GM19240 (cell line): Measurements from ENCODE around the gene CDY1.
"Not testable (repeated sequence)": the region's sequence is repeated elsewhere in the genome, so short reads cannot be mapped to it uniquely, and the experiment has no call there.

ENCODE experiments used
- DNase-seq: peaks from one replicate; pipeline ENCODE4 v3.0.0; 2011; ENCODE audit warnings: low spot score; ENCODE audit not compliant: insufficient read length

Gene CDY1, protein sequence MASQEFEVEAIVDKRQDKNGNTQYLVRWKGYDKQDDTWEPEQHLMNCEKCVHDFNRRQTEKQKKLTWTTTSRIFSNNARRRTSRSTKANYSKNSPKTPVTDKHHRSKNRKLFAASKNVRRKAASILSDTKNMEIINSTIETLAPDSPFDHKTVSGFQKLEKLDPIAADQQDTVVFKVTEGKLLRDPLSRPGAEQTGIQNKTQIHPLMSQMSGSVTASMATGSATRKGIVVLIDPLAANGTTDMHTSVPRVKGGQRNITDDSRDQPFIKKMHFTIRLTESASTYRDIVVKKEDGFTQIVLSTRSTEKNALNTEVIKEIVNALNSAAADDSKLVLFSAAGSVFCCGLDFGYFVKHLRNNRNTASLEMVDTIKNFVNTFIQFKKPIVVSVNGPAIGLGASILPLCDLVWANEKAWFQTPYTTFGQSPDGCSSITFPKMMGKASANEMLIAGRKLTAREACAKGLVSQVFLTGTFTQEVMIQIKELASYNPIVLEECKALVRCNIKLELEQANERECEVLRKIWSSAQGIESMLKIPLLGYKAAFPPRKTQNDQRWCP

GRCh38 chrY:25621817-25622216 is at the start of gene CDY1:
TSS of gene CDY1 (plus strand) at chrY:25622117. CDS start at chrY:25622443, 326 bp downstream.
- not testable (repeated sequence) for DNase-seq

DNA sequence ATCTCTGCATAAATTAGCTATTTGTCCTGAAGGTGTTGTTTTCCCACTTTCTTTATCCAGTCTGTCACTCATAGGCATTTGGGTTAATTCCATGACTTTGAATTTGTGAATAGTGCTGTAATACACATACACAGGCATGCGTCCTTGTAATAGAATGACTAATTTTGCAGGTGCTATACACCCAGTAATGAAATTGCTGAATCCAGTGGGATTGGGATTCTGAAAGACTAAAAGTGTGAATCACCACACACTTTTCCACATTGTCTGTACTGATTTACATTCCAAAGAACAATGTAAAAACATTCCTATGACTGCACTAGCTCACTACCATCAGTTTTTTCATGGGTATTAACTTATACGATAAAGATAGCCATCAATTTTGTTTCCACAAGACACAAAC is 28.6 kb upstream of the CDY1 start:
- DNase-seq, result not testable (repeated sequence)

GRCh38 chrY:25620209-25620608 is 1.7 kb upstream of the CDY1 start:
- DNase-seq, result not testable (repeated sequence)

GRCh38 chrY:25626524-25626923 is 4.6 kb downstream of the CDY1 start:
- DNase-seq, result not testable (repeated sequence)

DNA sequence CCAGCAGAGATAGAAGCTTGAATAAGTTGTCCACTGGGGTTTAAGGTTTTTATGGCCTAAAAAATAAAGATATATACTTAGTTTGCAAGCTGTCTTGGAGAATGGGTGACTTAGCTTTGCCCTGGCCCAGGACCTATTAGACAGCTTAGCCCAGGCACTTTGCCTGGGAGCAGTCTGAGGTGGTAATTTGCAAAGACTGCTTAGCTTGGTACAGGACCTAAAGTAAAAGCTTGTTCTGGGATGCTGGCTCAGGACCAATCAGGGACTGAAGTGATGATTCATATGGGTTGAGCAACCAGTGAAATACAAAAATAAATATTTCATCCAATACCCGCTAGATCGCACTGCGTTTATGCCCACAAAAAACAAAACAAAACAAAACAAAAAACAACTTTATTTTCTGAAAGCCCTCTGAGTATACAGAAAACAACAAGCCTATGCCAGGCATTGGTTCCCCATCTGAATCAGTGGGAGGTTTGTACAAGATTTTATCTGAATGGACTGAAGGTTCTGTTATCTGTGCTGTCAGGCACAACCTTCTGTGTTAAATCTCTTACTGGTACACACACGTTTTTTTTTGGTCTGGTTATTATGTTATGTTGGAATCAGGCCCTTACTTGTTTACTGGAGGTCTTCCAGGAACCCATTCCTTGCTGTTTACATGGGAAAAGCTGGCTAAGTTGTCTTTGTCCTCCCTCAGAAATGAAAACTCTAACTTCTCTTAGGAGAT is 8.6 kb downstream of the CDY1 start:
- DNase-seq, result not testable (repeated sequence)

DNA sequence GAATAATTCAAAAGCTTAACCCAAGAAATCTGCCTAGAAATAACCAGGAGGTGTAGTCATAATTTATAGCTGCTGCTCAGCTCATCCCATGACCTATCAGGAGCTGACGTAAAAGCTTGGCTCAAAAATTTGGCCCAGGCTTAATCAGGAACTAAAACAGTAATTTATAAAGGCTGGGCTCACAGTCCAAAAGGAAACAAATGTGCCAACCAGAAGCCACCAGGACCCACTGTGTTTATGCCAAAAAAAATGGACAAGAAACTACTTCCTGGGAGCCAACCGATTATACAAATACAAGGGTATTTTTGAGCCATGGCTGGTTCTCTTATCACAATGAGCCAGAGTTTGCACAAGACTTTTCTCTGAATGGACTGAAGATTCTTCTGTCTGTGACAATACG is 17.9 kb downstream of the CDY1 start:
- not testable (repeated sequence) for DNase-seq

GRCh38 chrY:25643024-25643915 is 21.4 kb downstream of the CDY1 start:
- not testable (repeated sequence) for DNase-seq
